ENCODE results near the gene MRAS. TPM values are rescaled to one million over a fixed set of nuclear protein-coding genes. Genes with fewer than 3 reads are reported as not detected.
"Not testable (repeated sequence)": the region's sequence is repeated elsewhere in the genome, so short reads cannot be mapped to it uniquely, and the experiment has no call there.

Gene MRAS
- total and polyA plus RNA-seq, 3 experiments from 2014 or later = 0.28 to 0.38 (median 0.38) TPM

DNA sequence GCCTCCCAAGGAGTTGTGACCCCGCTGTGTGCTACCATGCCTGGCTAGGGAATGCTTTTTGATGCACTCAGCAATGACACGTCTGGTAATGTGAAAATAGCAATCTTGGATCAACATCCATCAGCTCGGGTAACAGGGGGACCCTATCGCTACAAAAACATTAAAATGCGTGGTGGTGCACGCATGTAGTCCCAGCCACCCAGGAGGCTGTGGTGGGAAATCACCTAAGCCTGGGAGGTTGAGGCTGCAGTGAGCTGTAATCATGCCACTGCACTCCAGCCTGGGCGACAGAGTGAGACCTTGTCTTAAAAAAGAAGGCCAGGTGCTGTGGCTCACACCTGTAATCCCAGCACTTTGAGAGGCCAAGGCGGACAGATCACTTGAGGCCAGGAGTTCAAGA is 105.6 kb downstream of the MRAS start:
- peaks cover 0 to 11% (median 8%) of the 10 kb centered on the region in 3 donors for H3K4me1 Mint-ChIP-seq
- DNase-seq; H3K36me3 Mint-ChIP-seq; H3K27me3 ChIP-seq (ENCODE audit: insufficient read depth, low read length, poor library complexity, severe bottlenecking); H3K4me3 ChIP-seq (ENCODE audit: low read length); POLR2A ChIA-PET; H3K4me3 Mint-ChIP-seq; H3K9me3 Mint-ChIP-seq; H3K4me1 ChIP-seq (ENCODE audit: insufficient read depth, low read length); CTCF ChIA-PET; H3K9me3 ChIP-seq (ENCODE audit: low read length); H3K36me3 ChIP-seq (ENCODE audit: insufficient read depth, low read length); H3K27ac ChIP-seq (ENCODE audit: low read depth, low read length); H3K27me3 Mint-ChIP-seq; H3K27ac Mint-ChIP-seq: not testable (repeated sequence)

Other genes with a start within 250 kb of the MRAS start
- under 1 TPM in 1 of 2 experiments, not detected in 1; 0.20 TPM for gene DZIP1L, start 233.0 kb upstream of the MRAS start, total RNA-seq
- not detected for gene DZIP1L, start 233.0 kb upstream of the MRAS start, polyA plus RNA-seq
- gene A4GNT, start 216.2 kb upstream of the MRAS start, total RNA-seq = not detected
- not detected for gene A4GNT, start 216.2 kb upstream of the MRAS start, polyA plus RNA-seq
- 10 to 100 TPM; 25.6 to 29.0 TPM for gene DBR1, start 173.7 kb upstream of the MRAS start, total RNA-seq
- gene DBR1, start 173.7 kb upstream of the MRAS start, polyA plus RNA-seq = 15.0 TPM
- gene ARMC8, start 161.3 kb upstream of the MRAS start, total RNA-seq = 10 to 100 TPM; 43.6 to 47.7 TPM
- gene ARMC8, start 161.3 kb upstream of the MRAS start, polyA plus RNA-seq = 54.4 TPM
- not detected for gene NME9, start 18.7 kb upstream of the MRAS start, total RNA-seq
- gene NME9, start 18.7 kb upstream of the MRAS start, polyA plus RNA-seq = 0.44 TPM
- gene ESYT3, start 86.0 kb downstream of the MRAS start, total RNA-seq = under 1 TPM; 0.07 TPM
- not detected for gene ESYT3, start 86.0 kb downstream of the MRAS start, polyA plus RNA-seq
- 1 to 10 TPM; 8.0 to 8.4 TPM for gene CEP70, start 245.7 kb downstream of the MRAS start, total RNA-seq
- 7.6 TPM for gene CEP70, start 245.7 kb downstream of the MRAS start, polyA plus RNA-seq